ENCODE results near the gene PCDH1. TPM values are rescaled to one million over a fixed set of nuclear protein-coding genes. Genes with fewer than 3 reads are reported as not detected.

Gene PCDH1
- total and polyA plus RNA-seq, 2 of the 8 experiments (the other 6 are each of a cell fraction or from before 2014, with no cell fraction given): 101 to 102 TPM

DNA sequence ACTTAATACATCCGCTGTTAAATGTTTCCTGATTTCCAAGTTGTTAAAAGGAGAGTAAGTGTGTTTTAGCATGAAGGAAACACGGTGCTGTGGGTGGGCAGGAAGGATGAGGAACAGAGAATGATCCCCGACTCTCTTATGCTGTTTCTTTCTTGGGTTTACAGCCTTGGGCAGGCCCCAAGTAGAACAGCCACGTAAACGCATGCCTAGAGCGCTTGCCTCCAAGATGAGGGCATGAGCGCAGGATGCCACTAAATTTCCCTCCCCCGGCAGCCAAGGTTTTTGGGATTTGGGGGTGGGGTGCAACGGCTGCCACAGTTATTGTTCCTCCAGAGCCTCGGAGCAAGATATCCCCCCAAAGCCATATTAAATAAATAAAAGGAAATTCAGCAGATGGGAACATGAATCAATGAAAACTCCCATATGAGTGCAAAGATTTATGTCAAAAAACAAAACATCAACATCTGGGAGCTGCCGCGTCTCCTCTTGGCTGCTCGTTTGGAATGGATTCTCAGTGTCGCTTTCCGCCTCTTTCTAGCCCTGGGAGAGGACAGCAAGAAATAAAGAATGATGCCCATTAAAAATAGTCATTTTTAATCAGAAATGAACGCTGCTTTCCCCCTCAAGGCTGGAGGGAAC, 35.5 kb upstream of the PCDH1 start:
- Histone ChIP-seq H2BK15ac (ENCODE audit: low read length) (no peak overlapping the region), H3K79me1 (ENCODE audit: low read depth, low read length) (no peaks in the 10 kb centered on the region), H3K4me3 (ENCODE audit: extremely low read depth in 1 of 4, insufficient read depth in 2 of 4, low read depth in 3 of 4, low read length in 4 of 4) (peak overlapping the region; percentile 5 to 64 (median 47)), H2BK20ac (ENCODE audit: low read length) (no peak overlapping the region), H3K18ac (ENCODE audit: extremely low read depth, low read length) (peak overlapping the region; percentile 43; the same call in 1 of the 2 replicates), H3K4me1 (replicated peaks in 1 of 4; ENCODE audit: control insufficient read depth in 3 of 4, insufficient read depth in 4 of 4, low read length in 3 of 4) (peaks cover 4 to 10% (median 6%) of the 10 kb centered on the region in 4 experiments; a peak in 6 of 7 replicates), H2AFZ (ENCODE audit: low read length) (peak overlapping the region; percentile 78), H2BK12ac (ENCODE audit: low read depth, low read length) (no peak overlapping the region), H2BK120ac (replicated peaks; ENCODE audit: low read depth, low read length) (no peak overlapping the region), H3K4me2 (ENCODE audit: insufficient read depth in 1 of 2, low read depth in 2 of 2, low read length in 2 of 2) (peak overlapping the region; percentile 70 to 72), H4K8ac (ENCODE audit: extremely low read depth, insufficient read depth, low read length) (no peak overlapping the region), H3K4ac (replicated peaks; ENCODE audit: insufficient read length, low read depth, low read length) (no peak overlapping the region), H3K9me3 (ENCODE audit: insufficient read depth in 2 of 2, low read depth in 1 of 2, low read length in 1 of 2) (no peaks in the 10 kb centered on the region), H3K36me3 (ENCODE audit: control insufficient read depth in 2 of 4, insufficient read depth in 4 of 4, low read length in 3 of 4) (no peaks in the 10 kb centered on the region), H3K56ac (replicated peaks; ENCODE audit: insufficient read length, low read depth, low read length) (no peak overlapping the region), H3K9ac (replicated peaks in 1 of 4; ENCODE audit: extremely low read depth in 1 of 4, low read depth in 3 of 4, low read length in 3 of 4) (peak overlapping the region in 2 of 4 experiments; percentile 14 to 35; a peak in 3 of 7 replicates), H3K23me2 (ENCODE audit: low read depth, low read length) (peaks cover 3% of the 10 kb centered on the region; the same call in 1 of the 2 replicates), H4K91ac (replicated peaks; ENCODE audit: insufficient read length, low read length) (peak overlapping the region; percentile 48), H4K5ac (ENCODE audit: insufficient read length, low read depth, low read length) (no peak overlapping the region), H3K14ac (ENCODE audit: insufficient read length) (no peak overlapping the region), H4K20me1 (replicated peaks in 1 of 2; ENCODE audit: control insufficient read depth in 1 of 2, insufficient read depth in 2 of 2, low read length in 2 of 2) (no peaks in the 10 kb centered on the region), H3K27me3 (replicated peaks in 1 of 4; ENCODE audit: control insufficient read depth in 3 of 4, extremely low read depth in 1 of 4, insufficient read depth in 3 of 4, low read length in 3 of 4) (peaks cover 3 to 17% (median 7%) of the 10 kb centered on the region in 4 experiments), H3K27ac (ENCODE audit: low read depth, low read length) (no peak overlapping the region), H3K23ac (ENCODE audit: insufficient read length) (no peak overlapping the region), H2BK5ac (ENCODE audit: low read depth, low read length) (no peak overlapping the region; the same call in 1 of the 2 replicates), H2AK5ac (ENCODE audit: low read depth, low read length) (no peak overlapping the region), H3K79me2 (ENCODE audit: control insufficient read depth in 1 of 2, insufficient read depth in 2 of 2, low read length in 2 of 2) (no peaks in the 10 kb centered on the region)
- DNase-seq (ENCODE audit: low read depth in 1 of 2, low spot score in 2 of 2) (no peak), FAIRE-seq (peak; percentile 42)
- POLR2A ChIA-PET (ENCODE audit: partially characterized antibody): interaction anchor here (0.8 to 5.0 kb wide), 8 partner anchors 10 to 238 kb away, joined by 3 to 36 read pairs (median 4); partner anchors contain the start of gene DELE1
- TF ChIP-seq RAD21 (IDR thresholded peaks at IDR 0.05 in 1 of 2, conservative IDR thresholded peaks at IDR 0.05 in 1 of 2; ENCODE audit: low read depth in 2 of 2, low read length in 2 of 2) (no peak), MAX (IDR thresholded peaks at IDR 0.05) (peak; percentile 54; the same call in 1 of the 2 replicates), RNF2 (IDR thresholded peaks at IDR 0.05; ENCODE audit: borderline replicate concordance, low read depth, low read length, missing control alignments, poor library complexity, severe bottlenecking) (peak; percentile 42)
- CTCF ChIA-PET (ENCODE audit: partially characterized antibody): interaction anchor here (0.8 to 5.4 kb wide), 10 partner anchors 10 to 222 kb away, joined by 3 to 58 read pairs (median 6); partner anchors contain the start of genes DELE1 and PCDH1
- 35% methylated on average over 16 of the region's 16 CpGs; no CpG with 5 or more reads in 1 of the 2 experiments for WGBS, 2 experiments (ENCODE audit: extremely low coverage in 1 of 2, insufficient coverage in 1 of 2, insufficient read length in 1 of 2, insufficient replicate concordance in 2 of 2, low coverage in 1 of 2, low lambda C conversion rate in 2 of 2, missing lambda C conversion rate in 1 of 2)

Measured in H1 (cell line).